DMS 273 treated with DMSO at 0.1 percent for 48 hours (cell line): ENCODE measurements around the gene CZIB.
A peak's percentile ranks its signal among the peaks of the same experiment; 100 is the strongest.
"Not testable (repeated sequence)": the region's sequence is repeated elsewhere in the genome, so short reads cannot be mapped to it uniquely, and the experiment has no call there.

Experiments
- DNase-seq: peaks from one replicate; lab custom pipeline; 2025; lab: John Stamatoyannopoulos, UW

The CZIB gene

DNA sequence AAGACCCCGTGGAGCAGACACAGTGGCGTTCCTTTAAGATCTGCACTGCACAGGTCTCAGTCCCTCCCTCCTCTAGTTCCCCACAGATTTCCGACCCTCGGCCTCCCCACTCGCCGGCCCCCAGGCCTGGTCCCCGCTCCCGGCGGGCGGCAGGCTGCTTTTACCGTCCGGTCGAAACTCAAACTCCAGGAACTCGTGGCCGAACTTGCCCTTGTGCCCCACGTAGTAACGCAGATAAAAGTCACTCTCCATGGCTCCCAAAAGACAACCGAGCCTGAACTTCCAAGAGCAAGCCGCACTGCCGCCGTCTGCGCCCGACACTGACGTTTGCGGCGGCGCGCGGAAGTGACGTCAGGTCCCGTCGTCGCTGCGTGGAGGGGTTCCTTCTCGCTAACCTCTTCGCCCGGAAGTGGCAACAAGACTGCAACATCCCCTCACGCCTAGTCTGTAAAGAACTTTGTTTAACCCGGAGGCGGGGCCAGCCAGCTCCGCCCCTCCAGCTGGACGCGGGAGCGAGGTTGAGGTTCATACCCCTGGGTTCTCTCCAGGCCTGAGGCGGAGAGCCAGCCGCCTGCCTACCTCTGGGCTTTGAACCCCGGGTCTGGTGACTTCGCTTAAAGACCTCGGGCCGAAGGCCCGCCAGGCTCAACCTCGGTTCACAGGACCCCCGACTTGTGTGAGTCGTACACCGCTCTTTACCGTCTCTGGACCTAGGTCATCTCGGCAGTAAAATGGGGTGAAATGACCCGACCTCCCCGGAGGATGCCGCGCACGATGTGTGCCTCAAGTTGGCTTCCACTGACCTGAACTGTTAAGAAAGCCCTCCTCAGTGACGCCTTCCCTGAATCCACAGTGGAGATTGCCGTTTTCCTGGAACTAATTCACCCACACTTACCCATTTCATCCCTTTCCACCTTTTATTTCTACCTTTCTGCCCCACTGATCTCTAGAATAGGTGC lies 18.0 kb upstream of the CZIB start, which contains the start of gene MAGOH:
MAGOH (minus strand) TSS at position 322 of the 959 bp plus-strand sequence; CDS start at position 252, 70 bp downstream.
- DNase-seq = peak; percentile 89

DNA sequence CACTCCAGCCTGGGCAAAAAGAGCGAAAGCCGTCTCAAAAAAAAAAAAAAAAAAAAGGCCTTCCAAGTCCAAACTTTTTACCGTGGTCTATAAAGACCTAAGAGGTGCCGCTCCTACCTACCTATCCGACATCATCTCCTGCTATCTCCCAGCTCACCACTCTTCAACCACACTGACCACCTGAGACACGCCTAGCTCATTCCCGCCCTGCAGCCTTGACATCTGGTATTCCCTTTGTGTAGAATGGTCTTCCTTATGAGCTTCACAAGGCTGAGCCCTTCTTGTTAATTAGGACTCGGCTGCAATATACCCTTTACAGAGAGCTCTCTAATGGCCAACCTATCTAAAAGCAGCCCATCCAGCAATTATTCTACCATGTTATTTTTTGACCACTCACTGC lies 17.2 kb upstream of the CZIB start:
- DNase-seq = no peak

DNA sequence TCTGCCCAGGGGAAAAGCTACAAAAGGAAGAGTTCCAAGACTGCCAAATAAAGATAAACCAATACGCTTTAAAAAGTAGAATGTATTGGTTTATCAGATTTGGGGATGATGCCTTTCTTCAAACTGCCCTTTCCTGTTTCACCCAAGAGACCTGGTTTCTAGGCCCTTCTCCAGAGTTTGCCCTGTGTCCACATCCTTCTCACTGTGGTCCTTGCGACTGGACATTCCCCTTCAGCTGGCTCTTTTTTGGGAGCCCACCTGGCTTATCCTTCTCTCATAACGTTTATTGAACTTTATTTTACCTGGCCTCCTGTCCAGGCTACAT lies 490 bp upstream of the CZIB start:
- no peak for DNase-seq

DNA sequence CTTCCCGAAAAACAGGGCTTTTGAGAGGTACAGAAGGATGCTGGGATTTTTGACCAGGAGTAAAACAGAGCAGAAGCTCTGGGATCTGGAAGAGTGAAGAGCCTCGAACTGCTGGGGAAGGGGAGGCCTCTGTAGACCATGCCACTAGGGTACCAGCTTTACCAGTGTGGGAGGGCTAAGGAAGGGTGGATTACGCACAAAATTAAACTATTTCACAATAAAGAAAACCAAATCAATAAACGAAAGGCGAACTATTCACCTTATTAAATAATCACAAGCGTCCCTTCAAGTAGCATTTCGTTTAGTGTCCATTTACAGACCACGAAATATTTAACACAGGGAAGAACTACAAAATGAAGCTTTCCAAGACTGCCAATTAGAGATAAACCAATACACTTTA lies 723 bp downstream of the CZIB start:
- no peak for DNase-seq

DNA sequence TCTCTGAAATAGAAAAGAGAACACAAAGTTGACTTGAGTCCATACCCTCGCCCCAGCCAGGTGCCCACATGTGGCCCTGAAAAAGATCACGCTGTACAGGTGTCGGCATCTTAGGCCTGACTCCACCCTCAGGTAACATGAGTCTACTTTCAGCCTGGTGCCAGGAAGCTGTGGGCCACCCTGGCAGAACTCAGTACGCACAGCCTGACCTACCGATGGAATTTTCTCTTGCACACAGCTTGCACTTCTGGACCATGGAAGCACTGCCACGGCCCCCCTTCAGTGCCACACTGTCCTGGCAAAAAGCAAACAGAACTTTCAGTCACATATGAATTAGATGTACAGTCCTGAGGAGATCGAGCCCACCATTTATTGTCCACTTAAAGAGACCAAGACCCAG lies 2.2 kb downstream of the CZIB start:
- no peak for DNase-seq

DNA sequence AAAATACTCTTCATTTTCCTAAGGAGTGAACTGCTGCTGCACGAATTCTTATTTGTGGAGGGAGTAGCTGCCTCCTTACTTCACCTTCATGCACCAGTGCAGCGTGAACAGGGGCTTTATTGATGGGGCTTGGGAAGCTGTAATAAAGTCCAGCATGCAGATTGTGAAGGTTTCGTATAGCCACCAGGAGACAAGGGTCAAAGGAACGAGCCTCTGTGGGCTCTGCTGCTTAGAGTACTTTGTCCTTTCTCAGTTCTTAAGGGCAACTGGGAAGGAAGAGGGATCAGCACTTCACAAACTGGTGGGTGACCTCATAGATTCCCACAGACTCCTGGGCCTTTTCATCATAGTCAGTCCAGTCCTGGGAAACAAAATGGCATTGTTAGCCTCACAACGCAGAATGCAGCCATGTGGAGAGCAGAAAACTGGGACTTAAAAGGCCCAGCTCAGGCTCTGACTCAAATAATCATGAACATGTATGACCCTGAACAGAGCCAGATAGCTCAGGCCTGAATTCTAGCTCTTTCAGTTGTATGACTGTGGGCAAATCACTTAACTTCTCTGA lies 6.0 kb downstream of the CZIB start:
- DNase-seq = no peak

DNA sequence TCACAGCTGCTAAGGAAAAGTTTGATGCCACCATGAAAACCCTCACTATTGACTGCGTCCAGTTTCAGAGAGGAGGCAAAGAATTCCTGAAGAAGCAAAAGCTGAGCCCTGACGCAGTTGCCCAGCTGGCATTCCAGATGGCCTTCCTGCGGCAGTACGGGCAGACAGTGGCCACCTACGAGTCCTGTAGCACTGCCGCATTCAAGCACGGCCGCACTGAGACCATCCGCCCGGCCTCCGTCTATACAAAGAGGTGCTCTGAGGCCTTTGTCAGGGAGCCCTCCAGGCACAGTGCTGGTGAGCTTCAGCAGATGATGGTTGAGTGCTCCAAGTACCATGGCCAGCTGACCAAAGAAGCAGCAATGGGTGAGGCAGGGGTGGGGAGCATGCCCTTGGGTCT lies 9.5 kb downstream of the CZIB start:
- DNase-seq = no peak

DNA sequence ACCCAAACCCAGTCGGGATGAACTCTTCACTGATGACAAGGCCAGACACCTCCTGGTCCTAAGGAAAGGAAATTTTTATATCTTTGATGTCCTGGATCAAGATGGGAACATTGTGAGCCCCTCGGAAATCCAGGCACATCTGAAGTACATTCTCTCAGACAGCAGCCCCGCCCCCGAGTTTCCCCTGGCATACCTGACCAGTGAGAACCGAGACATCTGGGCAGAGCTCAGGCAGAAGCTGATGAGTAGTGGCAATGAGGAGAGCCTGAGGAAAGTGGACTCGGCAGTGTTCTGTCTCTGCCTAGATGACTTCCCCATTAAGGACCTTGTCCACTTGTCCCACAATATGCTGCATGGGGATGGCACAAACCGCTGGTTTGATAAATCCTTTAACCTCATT lies 10.1 kb downstream of the CZIB start:
- no peak for DNase-seq

DNA sequence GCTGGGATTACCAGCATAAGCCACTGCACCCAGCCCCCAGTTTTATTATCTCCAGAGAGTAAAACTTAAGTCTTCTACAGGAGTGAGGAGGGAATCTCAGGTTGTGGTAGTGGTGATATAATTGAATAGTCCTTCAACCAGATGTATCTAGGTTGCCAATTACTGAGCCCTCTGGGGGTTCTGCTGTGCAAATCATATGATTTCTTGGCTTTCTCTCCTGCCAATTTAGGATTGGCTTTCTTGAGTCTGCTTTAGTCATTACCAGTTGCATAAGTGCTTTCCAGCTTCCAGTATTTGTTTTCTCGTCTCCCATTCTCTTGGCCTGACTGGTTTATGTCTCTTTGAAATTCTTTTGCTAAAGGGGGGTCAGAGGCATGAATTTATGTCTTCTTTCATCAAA lies 12.7 kb downstream of the CZIB start:
- DNase-seq = no peak

DNA sequence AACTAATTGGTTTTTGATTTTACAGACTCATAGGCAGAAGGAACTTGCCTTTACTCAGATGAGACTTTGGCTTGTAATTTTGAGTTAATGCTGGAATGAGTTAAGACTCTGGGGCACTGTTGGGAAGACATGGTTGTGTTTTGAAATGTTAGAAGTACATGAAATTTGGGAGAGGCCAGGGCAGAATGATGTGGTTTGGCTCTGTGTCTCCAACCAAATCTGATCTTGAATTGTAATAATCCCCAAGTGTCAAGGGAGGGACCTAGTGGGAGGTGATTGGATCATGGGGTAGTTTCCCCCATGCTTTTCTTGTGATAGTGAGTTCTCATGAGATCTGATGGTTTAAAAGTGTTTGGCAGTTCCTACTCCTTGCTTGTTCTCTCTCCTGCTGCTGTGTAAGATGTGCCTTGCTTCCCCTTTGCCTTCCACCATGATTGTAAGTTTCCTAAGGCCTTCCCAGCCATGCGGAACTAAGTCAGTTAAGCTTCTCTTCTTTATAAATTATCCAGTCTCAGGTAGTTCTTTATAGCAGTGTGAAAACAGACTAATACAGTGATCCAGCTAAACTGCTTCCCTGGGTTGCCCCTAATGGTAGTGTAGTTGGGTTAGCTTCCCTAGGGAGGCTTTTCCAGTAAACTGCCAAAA lies 13.6 kb downstream of the CZIB start:
- no peak for DNase-seq

DNA sequence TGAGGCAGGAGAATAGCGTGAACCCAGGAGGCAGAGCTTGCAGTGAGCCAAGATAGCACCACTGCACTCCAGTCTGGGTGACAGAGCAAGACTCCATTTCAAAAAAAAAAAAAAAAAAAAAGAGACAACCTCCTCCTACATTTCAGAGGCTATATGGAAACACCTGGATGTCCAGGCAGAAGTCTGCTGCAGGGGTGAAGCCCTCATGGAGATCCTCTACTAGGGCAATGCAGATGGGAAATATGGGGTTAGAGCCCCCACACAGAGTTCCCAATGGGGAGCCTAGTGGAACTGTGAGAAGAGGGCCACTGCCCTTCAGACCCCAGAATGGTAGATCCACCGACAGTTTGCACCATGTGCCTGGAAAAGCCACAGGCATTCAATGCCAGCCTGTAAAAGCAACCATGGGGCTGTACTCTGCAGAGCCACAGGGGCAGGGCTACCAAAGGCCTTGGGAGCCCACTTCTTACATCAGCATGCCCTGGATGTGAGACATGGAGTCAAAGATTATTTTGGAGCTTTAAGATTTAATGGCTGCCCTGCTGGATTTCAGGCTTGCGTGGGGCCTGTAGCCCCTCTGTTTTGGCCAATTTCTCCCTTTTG lies 14.2 kb downstream of the CZIB start:
- not testable (repeated sequence) for DNase-seq

DNA sequence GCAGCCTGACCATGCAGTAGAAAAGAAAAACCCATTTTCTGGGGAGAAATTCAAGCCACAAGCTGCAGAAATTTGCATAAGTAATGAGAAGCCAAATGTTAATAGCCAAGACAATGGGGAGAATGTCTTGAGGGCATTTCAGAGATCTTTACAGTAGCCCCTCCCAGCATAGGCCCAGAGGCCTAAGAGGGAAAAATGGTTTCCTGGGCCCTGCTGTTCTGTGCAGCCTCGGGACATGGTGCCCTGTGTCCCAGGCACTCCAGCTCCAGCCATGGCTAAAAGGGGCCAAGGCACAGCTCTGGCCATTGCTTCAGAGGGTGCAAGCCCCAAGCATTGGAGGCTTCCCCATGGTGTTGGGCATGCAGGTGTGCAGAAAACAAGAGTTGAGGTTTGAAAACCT lies 14.9 kb downstream of the CZIB start:
- DNase-seq = not testable (repeated sequence)

DNA sequence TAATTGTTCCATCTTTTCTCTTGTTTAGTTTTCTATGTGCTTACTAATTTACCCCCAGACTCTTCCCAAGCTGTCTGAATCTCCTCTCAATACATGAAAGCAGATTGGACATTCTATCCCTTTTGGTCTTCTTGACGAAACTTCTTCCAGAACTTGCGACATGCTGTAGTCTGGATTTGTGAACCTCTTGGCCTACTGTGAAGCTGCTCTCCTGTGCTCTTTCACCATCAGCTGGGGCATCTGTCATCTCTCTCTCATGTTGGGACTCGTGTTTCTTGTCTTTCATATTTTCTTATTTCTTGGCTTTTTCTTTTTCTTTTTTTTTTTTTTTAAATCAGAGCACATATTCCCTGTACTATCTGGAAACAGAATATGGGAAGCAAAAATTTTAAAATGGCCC lies 17.0 kb downstream of the CZIB start:
- DNase-seq = no peak

DNA sequence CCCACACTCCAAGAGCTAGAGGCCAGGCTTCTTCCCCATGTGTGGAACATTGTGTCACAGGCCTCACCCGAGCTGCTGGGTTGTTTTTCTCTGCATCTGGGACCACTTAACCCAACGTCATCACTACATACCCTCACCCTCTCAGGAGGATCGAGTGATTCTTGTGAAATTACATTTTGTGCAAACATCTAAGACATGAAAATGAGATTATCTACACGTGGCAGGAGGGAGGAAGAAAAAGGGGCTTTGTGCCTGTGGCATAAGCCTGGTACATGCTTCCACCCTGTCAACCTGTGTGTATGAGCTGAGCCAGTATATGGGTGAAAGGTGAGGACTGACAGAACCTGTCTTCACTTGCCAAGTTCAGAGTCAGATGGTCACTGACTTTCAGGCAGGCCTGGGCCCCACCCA lies 22.2 kb downstream of the CZIB start:
- DNase-seq = peak; percentile 20

DNA sequence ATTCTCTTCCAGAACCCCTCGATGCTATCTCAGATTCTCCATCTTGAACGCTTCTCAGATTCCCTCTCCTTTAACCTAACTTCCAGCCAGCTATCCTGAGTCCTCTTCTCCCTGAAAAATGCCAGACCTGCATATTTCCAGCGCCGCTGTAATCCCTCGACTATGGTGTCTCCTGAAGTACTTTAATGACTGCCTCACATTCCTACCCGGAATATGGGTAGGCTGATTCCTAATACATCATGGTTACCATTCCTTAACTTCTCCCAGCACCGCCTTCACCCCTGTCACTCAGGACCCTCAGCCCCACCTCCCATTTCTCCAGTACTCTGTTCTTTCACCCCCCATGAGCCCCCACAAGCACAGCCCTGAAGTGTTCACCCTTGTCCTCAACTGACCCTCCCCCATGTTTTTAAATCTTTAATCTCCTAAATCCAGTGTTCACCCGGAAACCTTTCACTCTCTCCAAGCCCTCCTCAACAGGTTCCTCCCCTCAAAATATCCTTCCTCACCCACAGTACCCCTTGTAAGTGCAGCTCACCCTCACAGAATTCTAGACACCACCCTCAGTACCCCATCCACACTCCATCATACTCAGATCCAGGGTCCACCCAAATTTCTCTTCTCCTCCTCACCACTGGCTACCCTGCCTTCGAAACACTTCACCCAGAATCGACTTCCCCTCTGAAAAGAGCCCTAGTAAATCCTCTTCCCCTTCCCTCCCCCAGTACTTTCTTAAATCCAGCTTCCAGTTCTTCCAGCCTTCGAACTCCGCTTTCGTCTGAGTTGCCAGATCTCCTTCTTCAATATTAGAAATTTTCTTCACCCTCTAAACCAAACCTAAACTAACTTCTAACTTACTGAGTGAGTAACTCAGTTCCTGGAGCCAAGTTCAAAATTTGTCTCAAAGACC lies 22.9 kb downstream of the CZIB start:
- no peak for DNase-seq

DNA sequence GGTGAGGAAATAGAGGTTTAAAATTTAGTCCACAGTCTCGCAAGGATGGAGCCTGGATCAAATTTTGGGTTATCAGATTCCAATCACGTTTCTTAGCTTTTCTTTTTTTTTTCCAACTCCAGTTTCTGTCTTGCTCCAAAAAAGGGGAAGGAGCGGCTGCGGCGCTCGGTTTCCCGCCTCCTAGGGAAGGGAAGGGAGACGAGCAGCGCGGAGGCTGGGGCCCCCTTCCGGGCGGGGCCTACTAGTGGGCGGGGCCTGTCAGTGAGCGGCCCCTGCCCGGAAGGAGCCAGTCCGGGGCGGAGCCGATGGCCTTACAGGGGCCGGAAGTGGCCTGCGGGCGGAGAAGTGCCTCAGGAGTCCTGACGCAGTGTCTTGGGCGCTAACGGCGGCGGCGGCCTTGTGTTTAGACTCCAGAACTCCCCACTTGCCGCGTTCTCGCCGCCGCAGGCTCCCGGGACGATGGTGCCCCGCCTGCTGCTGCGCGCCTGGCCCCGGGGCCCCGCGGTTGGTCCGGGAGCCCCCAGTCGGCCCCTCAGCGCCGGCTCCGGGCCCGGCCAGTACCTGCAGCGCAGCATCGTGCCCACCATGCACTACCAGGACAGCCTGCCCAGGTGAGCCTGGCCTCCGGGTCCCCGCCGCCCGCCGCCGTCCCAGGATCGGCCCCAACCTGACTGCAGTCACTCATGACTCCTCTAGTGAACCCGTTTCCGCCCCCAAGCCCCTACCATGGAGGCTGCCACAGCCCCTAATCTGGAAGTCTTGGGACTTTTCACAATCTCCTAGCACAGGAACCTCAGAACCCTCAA lies 23.7 kb downstream of the CZIB start, which contains the start of gene CPT2:
CPT2 (plus strand) TSS at position 340 of the 806 bp plus-strand sequence; CDS start at position 460, 120 bp downstream.
- DNase-seq = peak; percentile 71

DNA sequence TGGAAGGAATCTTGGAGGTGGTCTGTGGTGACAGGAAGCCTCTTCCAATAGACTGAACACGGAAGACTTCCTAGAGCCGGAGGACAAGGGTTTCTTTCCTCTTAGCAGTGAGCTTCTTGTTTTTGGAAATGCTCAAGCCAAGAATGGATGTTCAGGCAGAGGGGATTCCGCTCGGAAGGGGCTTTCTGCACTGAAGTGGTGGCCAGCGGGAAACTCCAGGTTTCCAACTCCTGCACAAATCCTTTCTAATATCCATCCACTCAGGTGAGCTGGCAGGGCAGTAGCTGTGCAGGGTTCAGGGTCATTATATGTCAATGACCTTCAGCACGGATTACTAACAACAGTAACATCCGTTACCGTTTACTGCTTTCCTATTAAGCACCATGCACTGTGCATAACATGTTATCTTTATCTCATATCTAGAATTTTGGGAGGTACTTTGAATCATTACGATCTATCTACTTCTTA lies 24.4 kb downstream of the CZIB start:
- DNase-seq = no peak

DNA sequence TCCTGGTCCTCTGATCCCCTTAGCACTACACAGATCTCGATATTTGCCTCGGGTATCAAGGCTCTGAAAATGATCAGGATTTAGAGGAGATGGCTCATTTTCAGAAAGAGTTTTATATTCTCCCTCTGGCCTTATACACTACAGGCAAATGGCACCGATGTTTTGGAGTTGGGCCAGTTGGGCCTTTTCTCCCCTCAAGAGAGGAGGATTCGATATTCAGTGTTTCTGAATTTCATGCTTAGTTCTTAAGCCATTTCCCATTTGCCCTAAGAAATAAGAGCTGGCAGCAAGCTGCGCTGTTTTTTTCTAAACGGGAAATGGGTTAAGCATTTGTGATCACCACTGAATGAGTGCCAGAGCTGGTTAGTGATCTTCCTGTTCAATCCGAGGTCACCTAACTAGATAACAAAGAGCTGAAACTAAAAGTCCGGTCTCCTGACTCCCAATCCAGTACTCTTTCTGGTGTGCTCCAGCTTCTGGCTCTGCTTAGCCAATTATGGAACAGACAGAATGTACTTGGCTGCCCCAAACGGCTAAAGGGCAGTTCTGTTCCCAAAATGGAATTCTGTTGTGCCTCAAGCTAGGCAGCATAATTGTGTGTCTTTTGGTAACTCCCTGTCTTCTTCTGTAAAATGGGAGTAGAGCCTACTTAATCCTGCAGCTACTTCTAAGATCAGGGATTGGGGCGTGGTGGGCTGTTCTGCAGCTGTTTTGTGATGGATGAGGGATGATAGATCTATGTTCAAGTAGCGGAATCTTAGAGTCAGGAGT lies 25.0 kb downstream of the CZIB start:
- no peak for DNase-seq

DNA sequence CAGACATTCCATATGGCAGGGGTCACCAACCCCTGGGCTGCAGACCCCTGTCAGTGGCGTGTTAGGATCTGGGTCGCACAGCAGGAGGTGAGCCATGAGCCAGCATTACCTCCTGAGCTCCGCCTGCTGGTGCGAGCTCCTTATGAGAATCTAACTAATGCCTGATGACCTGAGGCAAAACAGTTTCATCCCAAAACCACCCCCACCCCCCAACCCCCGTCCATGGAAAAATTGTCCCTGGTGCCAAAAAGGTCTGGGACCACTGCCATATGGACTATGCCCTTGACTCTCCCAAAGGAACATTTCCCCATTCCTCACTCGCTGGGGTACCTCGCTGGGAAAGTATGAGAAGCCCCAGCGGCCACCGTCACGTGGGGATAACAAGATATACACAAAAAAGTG lies 30.2 kb downstream of the CZIB start:
- DNase-seq = no peak

DNA sequence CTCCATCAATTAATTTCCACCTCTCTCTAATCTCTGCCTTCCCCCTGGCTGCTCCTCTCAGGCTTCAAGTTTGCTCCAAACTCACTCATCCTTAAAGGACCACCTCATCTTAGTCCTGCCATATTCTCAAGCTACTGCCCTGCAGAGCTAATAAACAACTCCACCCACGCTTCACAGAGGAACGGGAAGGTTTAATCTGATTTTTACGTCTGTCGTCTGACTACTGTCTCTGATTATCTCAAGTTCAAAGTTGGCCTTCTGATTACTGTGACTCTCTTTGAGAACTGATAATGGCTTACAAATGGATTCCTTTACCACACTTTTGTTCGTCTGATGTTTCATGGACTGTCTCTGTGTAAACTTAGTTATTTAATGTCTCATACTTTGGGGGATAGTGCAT lies 31.4 kb downstream of the CZIB start:
- DNase-seq = no peak
